CD4-positive, alpha-beta memory T cell (primary cell): ENCODE measurements around the gene ZNF524. TPM values are rescaled to one million over a fixed set of nuclear protein-coding genes. Genes with fewer than 3 reads are reported as not detected.

ENCODE experiments used
- CTCF ChIA-PET: fragments of 350-600 bp; sonication (Branson Sonifier 250); formaldehyde crosslinking; loops from one replicate; lab custom pipeline; 2021; ENCODE audit warnings: inconsistent platforms; ENCODE audit not compliant: partially characterized antibody; lab: Charles Lee
- POLR2A ChIA-PET: fragments of 350-600 bp; sonication (Branson Sonifier 250); formaldehyde crosslinking; loops from one replicate; lab custom pipeline; 2021; ENCODE audit not compliant: partially characterized antibody; lab: Charles Lee
- DNase-seq, 5 donors: peaks; one replicate each; pipeline versions ENCODE4 v3.0.0 to v3.0.0-alpha.2; 2020 to 2022; ENCODE audit warnings: mixed read lengths in 1 of 5
- H3K27ac ChIP-seq: one replicate; pipeline ENCODE4 v1.7.0; 2013; ENCODE audit warnings: low read depth, low read length
- H3K27me3 ChIP-seq: 2 replicates; pipeline ENCODE4 v1.7.0; 2013; ENCODE audit warnings: mild to moderate bottlenecking, low read length, moderate library complexity; ENCODE audit not compliant: insufficient read depth
- H3K36me3 ChIP-seq: 2 replicates; pipeline ENCODE4 v1.7.0; 2013; ENCODE audit warnings: mild to moderate bottlenecking, low read length, moderate library complexity; ENCODE audit not compliant: insufficient read depth
- H3K4me1 ChIP-seq: 2 replicates; pipeline ENCODE4 v1.7.0; 2013; ENCODE audit warnings: mild to moderate bottlenecking, low read length, moderate library complexity; ENCODE audit not compliant: insufficient read depth
- H3K4me3 ChIP-seq, 2 donors: one replicate each; pipeline ENCODE4 v1.7.0; 2013; ENCODE audit warnings: low read length in 2 of 2, mild to moderate bottlenecking in 1 of 2
- H3K9me3 ChIP-seq, 2 donors: one replicate each; pipeline ENCODE4 v1.7.0; 2013; ENCODE audit warnings: low read length in 2 of 2, control low read depth in 1 of 2; ENCODE audit not compliant: control insufficient read depth in 1 of 2
- H3K27ac Mint-ChIP-seq, 7 donors: one replicate each; pipeline ENCODE4 v1.8.0; 2020 to 2021; ENCODE audit warnings: mixed read lengths in 7 of 7, mild to moderate bottlenecking in 6 of 7, inconsistent platforms in 3 of 7, moderate library complexity in 3 of 7
- H3K27me3 Mint-ChIP-seq, 2 donors: one replicate each; pipeline ENCODE4 v1.8.0; 2020 to 2021; ENCODE audit warnings: mixed read lengths in 2 of 2
- H3K36me3 Mint-ChIP-seq, 2 donors: one replicate each; pipeline ENCODE4 v1.8.0; 2020 to 2021; ENCODE audit warnings: mixed read lengths in 2 of 2, inconsistent platforms in 1 of 2, mild to moderate bottlenecking in 1 of 2
- H3K4me1 Mint-ChIP-seq, 4 donors: one replicate each; pipeline ENCODE4 v1.8.0; 2020 to 2021; ENCODE audit warnings: mixed read lengths in 4 of 4, mild to moderate bottlenecking in 1 of 4
- H3K4me3 Mint-ChIP-seq, 8 donors: one replicate each; pipeline ENCODE4 v1.8.0; 2020 to 2021; ENCODE audit warnings: mixed read lengths in 8 of 8, mild to moderate bottlenecking in 7 of 8, moderate library complexity in 6 of 8, inconsistent platforms in 3 of 8
- H3K9me3 Mint-ChIP-seq, 8 donors: one replicate each; pipeline ENCODE4 v1.8.0; 2020 to 2021; ENCODE audit warnings: mixed read lengths in 8 of 8, mild to moderate bottlenecking in 5 of 8, inconsistent platforms in 3 of 8, moderate library complexity in 1 of 8
- intact Hi-C: fragments of 100-400 bp; cut with micrococcal nuclease; formaldehyde crosslinking; loops from one replicate; pipeline ENCODE4 v1.15.1; 2023
- polyA plus RNA-seq, 2 donors: library from polyadenylated mRNA; unstranded; fragments of 300-500 nt; fragmentation: Illumina TruSeq; gene quantifications; one replicate each; pipeline ENCODE4 v1.2.3, GENCODE V29; 2021
- total RNA-seq, 2 experiments: library from RNA; stranded (reverse); gene quantifications; one replicate each; pipeline ENCODE4 v1.2.3, GENCODE V29; 2021

ZNF524 gene
- total and polyA plus RNA-seq, 4 experiments from 2014 or later = 26.2 to 40.1 (median 32.6) TPM

GRCh38 chr19:55649268-55650125 lies 49.4 kb downstream of the ZNF524 start:
- H3K27ac ChIP-seq = no peak overlapping the region
- Mint-ChIP-seq H3K27me3 (no peaks in the 10 kb centered on the region), H3K9me3 (peaks cover 0 to 6% (median 0%) of the 10 kb centered on the region in 8 donors), H3K4me1 (peaks cover 9 to 41% (median 16%) of the 10 kb centered on the region in 4 donors), H3K4me3 (peak overlapping the region in 6 of 8 donors; percentile 26 to 79 (median 64)), H3K27ac (peak overlapping the region in 3 of 7 donors; percentile 55 to 70 (median 60)), H3K36me3 (peaks cover 4 to 15% of the 10 kb centered on the region in 2 donors)
- H3K27me3 ChIP-seq = no peaks in the 10 kb centered on the region
- peaks cover 7% of the 10 kb centered on the region for H3K36me3 ChIP-seq
- ChIA-PET POLR2A (interaction anchor here (0.9 to 1.6 kb wide), 4 partner anchors 14 to 33 kb away, joined by 3 to 7 read pairs (median 4); no protein-coding TSS in a partner anchor), CTCF (interaction anchor here (1.4 kb wide), 1 partner anchor 17 kb away, joined by 5 read pairs; no protein-coding TSS in a partner anchor)
- H3K9me3 ChIP-seq = no peaks in the 10 kb centered on the region
- H3K4me1 ChIP-seq = peaks cover 30% of the 10 kb centered on the region
- peak in 1 of 5 donors; percentile 38 for DNase-seq
- no peak overlapping the region for H3K4me3 ChIP-seq
- intact Hi-C loops = loop anchor here (10.0 kb wide), 2 partner anchors 1205 to 1545 kb away; partner anchors contain the start of genes LENG8, NDUFA3 and OSCAR

- ChIA-PET CTCF (interaction anchor here (1.4 kb wide), 1 partner anchor 17 kb away, joined by 5 read pairs; no protein-coding TSS in a partner anchor), POLR2A (interaction anchor here (0.9 to 1.6 kb wide), 4 partner anchors 15 to 34 kb away, joined by 3 to 7 read pairs (median 4); no protein-coding TSS in a partner anchor)
- peaks cover 8 to 40% (median 15%) of the 10 kb centered on the region in 4 donors for H3K4me1 Mint-ChIP-seq
- Histone ChIP-seq H3K27me3 (no peaks in the 10 kb centered on the region), H3K27ac (no peak overlapping the region), H3K9me3 (no peaks in the 10 kb centered on the region), H3K4me3 (no peak overlapping the region), H3K36me3 (peaks cover 4% of the 10 kb centered on the region), H3K4me1 (peaks cover 25% of the 10 kb centered on the region)
- no peak for DNase-seq
- no peaks in the 10 kb centered on the region for H3K27me3 Mint-ChIP-seq
- intact Hi-C loops = loop anchor here (10.0 kb wide), 2 partner anchors 1205 to 1545 kb away; partner anchors contain the start of genes LENG8, NDUFA3 and OSCAR
- peak overlapping the region in 5 of 8 donors; percentile 1 to 74 (median 40) for H3K4me3 Mint-ChIP-seq
- H3K27ac Mint-ChIP-seq = peak overlapping the region in 1 of 7 donors; percentile 60
- H3K36me3 Mint-ChIP-seq = peaks cover 4 to 18% of the 10 kb centered on the region in 2 donors
- H3K9me3 Mint-ChIP-seq = peaks cover 0 to 6% (median 0%) of the 10 kb centered on the region in 8 donors
These were observed 50.1 kb downstream of the ZNF524 start for GRCh38 chr19:55650126-55650557.

- intact Hi-C loops = loop anchor here (10.0 kb wide), 2 partner anchors 1206 to 1546 kb away; partner anchors contain the start of genes LENG8, NDUFA3 and OSCAR
- H3K36me3 ChIP-seq = no peaks in the 10 kb centered on the region
- H3K36me3 Mint-ChIP-seq = peaks cover 0 to 18% of the 10 kb centered on the region in 2 donors
- peak overlapping the region in 2 of 8 donors; percentile 59 to 74 for H3K4me3 Mint-ChIP-seq
- ChIA-PET CTCF (no interaction called here), POLR2A (interaction anchor here (0.9 kb wide), 2 partner anchors 15 to 25 kb away, joined by 3 to 4 read pairs; no protein-coding TSS in a partner anchor)
- H3K4me1 ChIP-seq = peaks cover 27% of the 10 kb centered on the region
- H3K27ac ChIP-seq = no peak overlapping the region
- H3K9me3 Mint-ChIP-seq = peaks cover 0 to 6% (median 0%) of the 10 kb centered on the region in 8 donors
- H3K9me3 ChIP-seq = no peaks in the 10 kb centered on the region
- no peaks in the 10 kb centered on the region for H3K27me3 ChIP-seq
- no peak overlapping the region for H3K4me3 ChIP-seq
- H3K4me1 Mint-ChIP-seq = peaks cover 7 to 40% (median 13%) of the 10 kb centered on the region in 4 donors
- peak overlapping the region in 1 of 7 donors; percentile 60 for H3K27ac Mint-ChIP-seq
- DNase-seq = peak in 1 of 5 donors; percentile 35
- H3K27me3 Mint-ChIP-seq = no peaks in the 10 kb centered on the region
These were observed 50.6 kb downstream of the ZNF524 start for GRCh38 chr19:55650602-55651230.

GRCh38 chr19:55651236-55651635 lies 51.1 kb downstream of the ZNF524 start:
- Histone ChIP-seq H3K9me3 (no peaks in the 10 kb centered on the region), H3K27me3 (no peaks in the 10 kb centered on the region), H3K4me3 (no peak overlapping the region), H3K4me1 (peaks cover 32% of the 10 kb centered on the region), H3K27ac (no peak overlapping the region), H3K36me3 (no peaks in the 10 kb centered on the region)
- H3K9me3 Mint-ChIP-seq = peaks cover 0 to 6% (median 0%) of the 10 kb centered on the region in 8 donors
- DNase-seq = peak in 1 of 5 donors; percentile 27
- H3K36me3 Mint-ChIP-seq = peaks cover 0 to 22% of the 10 kb centered on the region in 2 donors
- intact Hi-C loops = loop anchor here (10.0 kb wide), 2 partner anchors 1206 to 1546 kb away; partner anchors contain the start of genes LENG8, NDUFA3 and OSCAR
- H3K4me1 Mint-ChIP-seq = peaks cover 10 to 45% (median 18%) of the 10 kb centered on the region in 4 donors
- peak overlapping the region in 2 of 8 donors; percentile 39 to 59 for H3K4me3 Mint-ChIP-seq
- POLR2A ChIA-PET = no interaction called here
- no peaks in the 10 kb centered on the region for H3K27me3 Mint-ChIP-seq
- no peak overlapping the region for H3K27ac Mint-ChIP-seq
- CTCF ChIA-PET = no interaction called here

GRCh38 chr19:55652311-55653128 lies 52.4 kb downstream of the ZNF524 start:
- Mint-ChIP-seq H3K36me3 (peaks cover under 1 to 29% of the 10 kb centered on the region in 2 donors), H3K4me3 (no peak overlapping the region), H3K9me3 (peaks cover 0 to 9% (median 0%) of the 10 kb centered on the region in 8 donors), H3K27me3 (no peaks in the 10 kb centered on the region), H3K4me1 (peaks cover 15 to 51% (median 27%) of the 10 kb centered on the region in 4 donors), H3K27ac (peak overlapping the region in 2 of 7 donors; percentile 44 to 53)
- Histone ChIP-seq H3K4me3 (no peak overlapping the region), H3K27ac (no peak overlapping the region), H3K9me3 (no peaks in the 10 kb centered on the region), H3K4me1 (peaks cover 39% of the 10 kb centered on the region), H3K27me3 (no peaks in the 10 kb centered on the region), H3K36me3 (no peaks in the 10 kb centered on the region)
- POLR2A ChIA-PET = interaction anchor here (0.7 to 6.3 kb wide), 4 partner anchors 9 to 53 kb away, joined by 3 to 91 read pairs (median 57); partner anchors contain the start of genes FIZ1, ZNF524, ZNF580 and ZNF581
- DNase-seq = peak in 1 of 5 donors; percentile 46
- CTCF ChIA-PET = interaction anchor here (0.7 to 2.1 kb wide), 11 partner anchors 10 to 493 kb away, joined by 3 to 29 read pairs (median 3); partner anchors contain the start of gene ZNF865
- intact Hi-C loops = loop anchor here (1.0 to 10.0 kb wide), 4 partner anchors 20 to 1548 kb away; partner anchors contain the start of genes KMT5C, LENG8, NDUFA3 and OSCAR
